Ureter (tissue), 1 donor: Measurements from ENCODE around the gene FRMD3. TPM values are rescaled to one million over a fixed set of nuclear protein-coding genes. Genes with fewer than 3 reads are reported as not detected.

ENCODE experiments used
- DNase-seq: peaks from one replicate; pipeline ENCODE4 v3.0.0-alpha.2; 2020; ENCODE audit warnings: low spot score
- total RNA-seq: library from RNA; stranded (reverse); gene quantifications from one replicate; pipeline ENCODE4 v1.2.4, GENCODE V29; 2023
- donor health status: DM: yes; HTN: yes; CAD: no.

The FRMD3 gene
- total RNA-seq, 1 donor from 2014 or later = 16.8 TPM

DNA sequence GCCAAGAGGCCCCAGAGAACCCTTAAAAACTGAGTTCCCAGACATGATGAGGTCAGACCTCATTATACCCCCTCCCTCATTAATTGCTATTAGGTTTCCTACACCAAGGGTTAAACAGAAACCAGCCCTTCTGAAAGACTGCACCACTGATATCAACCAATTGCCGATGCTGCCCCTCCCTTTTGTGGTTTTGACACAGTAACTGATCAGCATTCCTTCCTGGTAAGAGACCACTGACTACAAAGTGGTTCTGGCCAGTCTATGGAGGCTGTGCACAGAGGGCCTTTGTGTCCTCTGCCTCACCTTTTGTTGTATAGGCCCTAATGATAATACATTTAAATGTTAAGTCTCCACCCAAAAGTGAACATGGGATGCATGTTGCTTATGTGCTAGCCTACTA lies 201.5 kb downstream of the FRMD3 start:
- no peak for DNase-seq

DNA sequence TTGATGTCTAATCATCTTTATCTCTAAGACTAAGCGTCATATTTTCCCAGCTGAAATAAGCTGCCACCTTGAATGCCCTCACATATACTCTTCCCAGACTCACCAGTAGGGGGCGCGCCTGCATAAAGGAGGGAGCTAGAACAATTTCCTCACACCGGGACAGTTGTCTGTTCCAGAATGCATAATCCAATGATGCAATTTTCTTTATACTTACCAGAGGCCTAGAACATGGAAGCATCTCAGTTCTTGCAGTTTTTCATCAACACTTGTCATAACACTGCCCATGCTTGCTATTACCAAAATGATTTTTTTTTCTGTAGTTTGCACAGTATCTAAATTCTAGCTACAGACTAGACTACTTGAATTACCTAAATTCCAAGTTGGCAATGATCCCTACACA lies 203.9 kb downstream of the FRMD3 start:
- peak; percentile 88 for DNase-seq

- no peak for DNase-seq
These were observed 207.7 kb downstream of the FRMD3 start for GRCh38 chr9:83330207-83331196.

- no peak for DNase-seq
These were observed 210.2 kb downstream of the FRMD3 start for GRCh38 chr9:83327750-83328622.

DNA sequence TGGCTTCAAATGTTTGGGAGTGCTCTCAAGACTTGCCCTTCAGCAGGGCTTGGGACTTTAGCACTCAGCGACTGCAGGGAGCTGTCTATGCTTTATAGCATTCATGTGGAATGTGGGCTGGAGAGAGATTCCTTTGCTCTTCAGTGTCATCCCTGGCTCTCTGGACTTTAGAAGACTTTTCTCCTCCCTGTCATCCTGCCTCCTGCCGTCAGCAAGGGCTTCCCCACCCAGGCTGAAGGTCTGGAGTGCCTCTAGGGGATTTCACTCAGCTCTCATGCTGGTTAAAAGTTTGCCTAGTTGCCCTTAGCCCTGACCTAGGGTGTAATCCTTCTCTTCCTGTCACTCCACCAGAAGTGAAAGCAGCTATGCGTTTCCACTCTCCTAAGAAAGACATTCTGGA lies 210.9 kb downstream of the FRMD3 start:
- no peak for DNase-seq

GRCh38 chr9:83323148-83323547 lies 215.1 kb downstream of the FRMD3 start:
- no peak for DNase-seq

- no peak for DNase-seq
These were observed 215.8 kb downstream of the FRMD3 start for GRCh38 chr9:83322438-83322837.

GRCh38 chr9:83317244-83317643 lies 221.0 kb downstream of the FRMD3 start:
- DNase-seq = no peak

DNA sequence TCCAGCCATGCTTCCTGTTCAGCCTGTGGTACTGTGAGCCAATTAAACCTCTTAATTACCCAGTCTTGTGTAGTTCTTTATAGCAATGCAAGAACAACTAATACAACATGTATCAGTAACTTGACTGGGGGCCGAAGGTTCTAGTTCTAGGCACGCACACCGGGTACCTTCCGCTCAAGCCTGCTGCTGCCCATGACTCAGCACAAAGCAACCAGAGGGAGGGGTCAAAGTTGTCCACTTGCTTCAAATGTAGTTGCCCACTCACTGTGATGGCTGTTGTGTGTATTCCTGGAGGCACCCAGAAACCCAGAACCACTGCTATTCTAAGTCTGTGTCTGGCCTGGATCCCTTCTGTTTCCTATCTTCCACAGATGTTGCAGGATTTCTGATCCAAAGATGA lies 222.6 kb downstream of the FRMD3 start:
- DNase-seq = no peak

DNA sequence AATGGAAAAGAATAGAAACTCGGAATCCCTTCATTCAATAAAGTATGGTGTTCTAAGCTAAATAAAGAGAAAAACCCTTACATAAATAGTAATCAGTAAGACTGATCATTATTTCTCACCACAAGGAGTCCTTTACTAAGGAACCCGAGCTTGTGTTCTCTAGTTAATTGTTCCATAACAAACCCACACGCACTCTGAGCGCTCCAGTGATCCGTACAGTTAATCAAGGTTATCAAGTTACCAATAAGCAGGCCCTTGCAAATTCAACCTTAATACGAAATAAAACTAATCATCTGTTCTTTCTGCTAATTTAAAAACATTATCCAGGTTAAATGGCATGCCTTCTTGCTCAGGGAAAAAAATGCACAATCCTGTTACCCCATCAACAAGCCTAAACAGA lies 224.4 kb downstream of the FRMD3 start:
- DNase-seq = no peak

- no peak for DNase-seq
These were observed 225.7 kb downstream of the FRMD3 start for GRCh38 chr9:83312537-83312936.

GRCh38 chr9:83307066-83307724 lies 231.0 kb downstream of the FRMD3 start:
- no peak for DNase-seq

GRCh38 chr9:83304686-83305085 lies 233.5 kb downstream of the FRMD3 start:
- peak; percentile 70 for DNase-seq

DNA sequence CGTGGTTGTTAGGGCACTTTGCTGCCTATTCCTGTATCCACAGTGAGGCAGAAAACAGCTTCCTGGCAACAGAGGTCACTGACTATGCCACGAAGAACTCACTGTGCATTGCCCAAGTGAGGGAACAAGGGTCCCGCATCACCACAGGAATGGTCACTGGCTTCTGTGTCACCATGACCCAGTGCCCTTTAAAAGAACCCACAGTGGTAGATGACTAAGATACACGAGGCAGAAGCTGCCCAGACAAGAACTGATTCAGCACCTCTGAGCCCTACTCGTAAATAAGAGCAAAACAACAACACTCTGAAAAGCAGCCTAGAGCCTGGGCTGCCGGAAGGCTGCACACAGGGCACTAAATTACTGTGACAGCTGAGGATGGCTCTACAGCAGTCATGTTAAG lies 238.6 kb downstream of the FRMD3 start:
- no peak for DNase-seq

DNA sequence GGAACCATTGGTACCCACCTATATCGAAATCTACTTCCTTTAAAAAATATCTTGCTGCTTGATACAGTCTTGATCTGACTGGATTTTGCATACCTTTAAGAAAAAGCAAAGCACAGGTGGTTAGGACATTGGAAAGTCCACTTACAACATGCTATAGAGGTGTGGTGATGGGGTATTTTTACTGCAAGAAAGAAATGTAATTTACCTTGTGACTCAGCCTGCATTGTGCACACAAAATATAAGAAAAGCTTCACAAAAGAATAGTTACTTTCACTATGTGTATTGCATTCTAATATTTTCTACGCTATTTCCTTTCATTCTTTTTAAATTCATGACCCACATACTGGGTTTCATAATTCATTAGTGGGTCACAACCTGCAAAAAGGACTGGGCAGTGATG lies 239.1 kb downstream of the FRMD3 start:
- DNase-seq = no peak

DNA sequence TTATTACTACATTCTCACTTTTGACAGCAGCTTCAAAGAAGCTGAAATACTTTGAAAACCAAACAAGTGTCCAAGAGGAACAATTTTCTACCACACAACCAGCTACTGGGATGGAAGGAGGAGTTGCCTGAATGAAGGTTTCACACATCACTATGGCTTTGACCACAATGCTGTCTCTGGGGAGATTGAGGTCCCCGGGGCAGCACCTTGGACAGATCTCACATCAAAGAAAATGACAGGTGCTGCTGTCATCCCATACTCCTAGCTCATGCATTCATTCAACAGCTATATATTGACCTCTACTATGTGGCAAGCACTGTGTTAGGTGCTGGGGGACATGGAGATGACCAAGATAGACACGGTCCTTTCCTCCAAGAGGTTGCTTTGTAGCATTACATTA lies 242.1 kb downstream of the FRMD3 start:
- no peak for DNase-seq

DNA sequence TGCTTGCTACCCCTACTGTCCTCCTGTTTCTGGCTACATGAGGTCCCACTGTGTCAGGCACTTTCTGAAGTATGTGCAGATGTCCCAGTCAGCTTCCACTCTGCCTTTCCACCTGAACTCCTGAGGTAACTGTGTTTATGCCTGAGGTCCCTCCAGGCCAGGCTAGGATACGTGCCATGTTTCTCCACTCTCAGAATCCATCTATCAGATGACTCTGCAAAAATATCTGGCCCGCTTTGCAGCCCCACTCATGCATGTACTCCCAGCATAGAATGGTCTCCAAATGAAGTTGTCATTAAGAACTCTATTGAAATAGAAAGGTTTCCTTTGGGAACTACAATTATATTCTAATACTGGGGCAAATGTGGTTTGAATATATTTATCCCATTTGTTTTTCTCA lies 243.4 kb downstream of the FRMD3 start:
- DNase-seq = no peak

DNA sequence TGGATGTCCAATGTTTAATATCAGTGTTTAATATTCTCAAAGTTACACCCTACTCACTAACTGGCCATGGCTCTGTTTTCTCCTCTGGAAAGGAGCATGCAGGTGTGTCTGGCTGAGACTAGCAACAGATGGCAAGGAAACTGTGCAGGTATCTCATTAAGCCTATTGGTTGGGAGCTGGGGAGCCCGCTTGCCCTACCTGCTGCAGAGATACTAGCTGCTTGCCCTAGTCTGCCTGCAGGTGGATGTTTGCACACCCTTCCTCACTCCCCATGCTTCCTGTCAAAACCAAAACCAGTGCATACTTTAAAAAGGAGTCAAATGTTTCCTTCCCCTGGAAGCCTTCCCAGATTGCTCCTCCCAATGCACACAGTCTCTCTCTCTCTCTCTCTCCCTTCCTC lies 247.0 kb downstream of the FRMD3 start:
- DNase-seq = no peak

GRCh38 chr9:83290692-83291091 lies 247.5 kb downstream of the FRMD3 start:
- DNase-seq = no peak

DNA sequence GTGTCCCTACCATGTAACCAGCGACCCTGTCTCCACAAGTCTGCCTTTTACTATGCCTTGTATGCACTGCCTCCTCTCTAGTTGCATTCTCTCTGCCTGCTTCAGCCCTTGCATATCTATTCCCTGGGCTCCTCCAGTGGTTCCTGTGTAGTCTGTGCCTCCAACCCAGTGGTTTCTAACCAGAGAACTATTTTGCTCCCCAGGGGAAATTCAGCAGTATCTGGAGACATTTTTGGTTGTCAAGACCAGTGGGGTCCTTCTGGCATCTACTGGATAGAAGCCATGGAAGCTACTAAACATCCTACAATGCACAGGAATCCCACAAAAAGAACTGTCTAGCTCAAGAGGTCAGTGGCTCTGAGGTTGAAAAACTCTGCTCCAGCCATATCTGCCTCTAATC lies 251.2 kb downstream of the FRMD3 start:
- no peak for DNase-seq

DNA sequence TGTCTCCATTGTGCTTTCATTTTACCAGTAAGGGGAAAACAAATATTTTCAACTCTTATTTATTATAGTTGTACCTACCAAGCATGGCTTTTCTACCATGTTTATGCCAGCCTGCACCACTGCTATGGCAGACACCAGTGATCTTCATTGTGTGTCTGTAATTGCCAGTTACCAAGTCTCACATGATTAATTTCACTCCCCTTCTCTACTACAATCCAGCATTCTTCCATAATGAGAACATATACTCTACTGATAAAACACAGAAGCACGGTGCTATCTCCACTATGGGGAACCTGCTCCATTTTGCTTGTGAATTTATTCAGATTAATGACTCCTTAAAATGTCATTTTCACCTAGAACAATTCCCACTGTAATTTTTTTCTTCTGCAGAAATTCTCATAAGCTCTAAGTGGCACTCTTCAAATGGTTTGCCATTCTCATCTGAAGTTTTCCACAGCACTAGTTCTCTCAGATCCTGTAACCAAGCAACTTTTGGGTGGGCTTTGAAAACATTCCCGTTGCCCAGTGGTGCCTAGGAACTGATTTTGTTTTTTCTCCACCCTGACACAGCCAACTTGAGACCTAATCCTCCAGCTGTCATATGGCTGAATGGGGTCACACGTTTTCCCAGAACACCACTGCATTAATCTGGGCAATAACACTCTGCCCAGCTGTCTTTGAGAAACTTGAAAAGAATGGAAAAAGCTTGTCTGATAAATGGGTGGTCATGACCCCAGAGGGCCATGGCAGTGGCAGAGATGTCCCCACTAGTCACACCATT lies 252.6 kb downstream of the FRMD3 start:
- no peak for DNase-seq
